NCI-H1092 (cell line): ENCODE results near the gene IGFL3.
"Not testable (repeated sequence)": the region's sequence is repeated elsewhere in the genome, so short reads cannot be mapped to it uniquely, and the experiment has no call there.

Source experiments
- DNase-seq: peaks from one replicate; lab custom pipeline; 2025; lab: John Stamatoyannopoulos, UW

The IGFL3 gene

DNA sequence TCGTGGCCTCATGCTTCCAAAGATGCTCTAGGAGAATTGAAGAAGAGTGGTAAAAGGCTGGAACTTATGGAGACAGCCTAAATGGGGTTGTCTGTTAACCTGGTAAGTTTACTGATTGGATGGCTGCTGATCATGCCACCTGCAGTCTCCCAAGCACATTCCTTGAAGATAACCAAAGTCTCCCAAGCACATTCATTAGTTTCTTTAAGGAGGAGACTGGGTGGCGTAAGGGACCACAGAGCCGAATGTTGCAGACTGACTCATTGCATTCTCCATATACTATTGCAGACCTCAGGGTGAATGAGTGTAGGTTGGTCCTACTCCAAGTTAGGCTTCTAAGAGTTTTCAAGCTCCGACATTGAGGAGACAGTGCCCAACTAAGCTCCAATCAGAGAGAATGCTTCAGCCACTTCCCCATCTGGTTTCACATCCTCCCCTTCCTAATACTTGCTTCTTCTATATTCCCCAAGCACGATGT lies at the start of gene IGFL3:
Gene IGFL3 (minus strand): TSS at position 51 of the 478 bp plus-strand sequence. CDS start 39 bp downstream, at position 12.
- no peak for DNase-seq

GRCh38 chr19:46173886-46174480 lies 49.5 kb upstream of the IGFL3 start:
- no peak for DNase-seq

DNA sequence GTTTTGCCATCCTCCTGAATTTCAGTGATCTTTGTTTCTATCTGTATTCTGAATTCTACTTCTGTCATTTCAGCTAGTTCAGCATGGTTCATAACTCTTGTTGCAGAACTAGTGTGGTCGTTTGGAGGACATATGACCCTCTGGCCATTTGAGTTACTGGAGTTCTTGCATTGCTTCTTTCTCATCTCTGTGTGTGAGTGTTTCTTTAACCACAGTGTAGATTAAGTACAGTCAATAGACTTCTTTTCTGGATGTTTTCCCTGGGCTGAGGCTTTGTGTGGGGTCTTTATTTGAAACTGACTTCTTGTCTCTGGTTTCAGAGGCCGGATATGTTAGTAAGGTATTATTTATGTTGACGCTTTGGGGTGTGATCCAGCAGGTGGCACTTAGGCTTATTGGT lies 38.2 kb upstream of the IGFL3 start:
- no peak for DNase-seq

DNA sequence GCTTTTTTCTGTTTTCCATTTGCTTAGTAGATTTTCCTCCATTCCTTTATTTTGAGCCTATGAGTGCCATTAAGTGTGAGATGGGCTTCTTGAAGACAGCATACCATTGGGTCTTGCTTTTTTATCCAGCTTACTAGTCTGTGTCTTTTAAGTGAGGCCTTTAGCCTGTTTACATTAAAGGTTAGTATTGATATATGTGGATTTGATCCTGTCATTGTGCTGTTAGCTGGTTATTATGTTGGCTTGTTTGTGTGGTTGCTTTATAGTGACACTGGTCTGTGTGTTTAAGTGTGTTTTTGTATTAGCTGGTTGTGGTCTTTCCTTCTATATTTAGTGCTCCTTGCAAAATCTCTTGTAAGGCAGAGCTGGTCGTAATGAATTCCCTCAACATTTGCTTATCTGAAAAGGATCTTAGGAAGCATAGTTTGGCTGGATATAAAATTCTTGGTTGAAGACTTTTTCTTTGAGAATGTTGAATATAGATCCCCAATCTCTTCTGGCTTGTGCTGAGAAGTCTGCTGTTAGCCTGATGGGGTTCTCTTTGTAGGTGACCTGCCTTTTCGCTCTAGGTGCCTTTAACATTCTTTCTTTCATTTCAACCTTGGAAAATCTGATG lies 37.3 kb upstream of the IGFL3 start:
- not testable (repeated sequence) for DNase-seq

GRCh38 chr19:46160233-46160775 lies 35.8 kb upstream of the IGFL3 start:
- no peak for DNase-seq

GRCh38 chr19:46159418-46160232 lies 35.1 kb upstream of the IGFL3 start:
- no peak for DNase-seq

DNA sequence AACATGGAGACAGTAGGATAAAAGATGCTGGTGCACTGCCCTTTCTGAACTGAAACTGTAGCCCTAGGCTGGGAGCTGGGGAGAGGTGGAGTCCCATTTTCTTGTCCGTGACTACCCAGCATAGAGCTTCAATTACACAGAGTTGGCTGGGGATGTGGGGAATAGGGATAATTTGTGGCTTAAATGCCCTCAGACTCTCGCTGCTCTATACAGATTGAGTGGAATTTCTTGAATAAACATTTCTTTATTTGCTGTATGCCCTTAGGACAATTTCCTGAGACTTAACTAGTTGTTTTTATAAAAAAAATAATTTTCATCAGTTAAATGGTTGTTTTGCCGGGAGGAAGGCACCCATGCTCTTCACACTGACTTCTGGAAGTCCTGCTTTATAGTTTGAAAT lies 30.7 kb upstream of the IGFL3 start:
- DNase-seq = no peak

- no peak for DNase-seq
These were observed 26.1 kb upstream of the IGFL3 start for GRCh38 chr19:46150606-46151005.

- DNase-seq = no peak
These were observed 23.4 kb upstream of the IGFL3 start, which contains the start of gene IGFL2 for GRCh38 chr19:46147791-46148288. TSS of gene IGFL2 (plus strand) at chr19:46148238. CDS start at chr19:46148279, 41 bp downstream.

GRCh38 chr19:46147166-46147740 lies 22.8 kb upstream of the IGFL3 start:
- DNase-seq = no peak

DNA sequence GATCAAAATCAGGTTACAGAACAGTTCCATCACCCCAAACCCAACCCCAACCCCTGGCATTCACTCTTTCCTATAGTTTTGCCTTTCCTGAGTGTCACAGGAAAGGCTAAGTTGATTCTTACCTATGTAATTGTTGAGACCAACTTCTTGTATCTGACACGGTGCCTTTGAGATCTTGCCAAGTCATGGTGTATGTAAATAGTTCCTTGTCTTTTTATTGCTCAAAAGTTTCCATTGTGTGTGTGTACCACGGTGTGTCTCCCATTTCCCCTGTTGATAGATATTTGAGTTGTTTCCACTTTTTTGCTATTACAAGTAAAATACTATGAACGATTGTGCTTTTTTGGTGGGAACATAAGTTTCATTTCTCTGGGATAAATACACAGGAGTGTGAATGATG lies 20.3 kb upstream of the IGFL3 start:
- DNase-seq = no peak

DNA sequence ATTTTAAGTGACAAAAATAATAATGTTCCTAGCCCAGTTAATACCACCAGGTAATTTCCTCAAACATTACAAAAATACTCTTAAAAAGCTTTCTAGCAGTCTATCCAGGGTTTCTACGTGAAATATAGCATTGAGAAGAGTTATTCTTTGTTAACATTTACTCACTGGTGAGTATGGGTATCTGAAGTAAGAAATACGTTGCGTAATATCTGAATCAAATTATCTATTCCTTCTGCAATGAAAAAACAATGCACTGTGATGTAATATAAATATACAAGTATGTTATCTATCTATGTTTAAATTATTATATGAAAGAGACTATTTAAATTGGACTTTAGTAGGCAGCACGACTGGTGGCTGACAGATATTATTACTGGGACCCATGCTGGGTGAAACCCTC lies 17.8 kb upstream of the IGFL3 start:
- DNase-seq = no peak

- no peak for DNase-seq
These were observed 16.9 kb upstream of the IGFL3 start for GRCh38 chr19:46141421-46141820.

DNA sequence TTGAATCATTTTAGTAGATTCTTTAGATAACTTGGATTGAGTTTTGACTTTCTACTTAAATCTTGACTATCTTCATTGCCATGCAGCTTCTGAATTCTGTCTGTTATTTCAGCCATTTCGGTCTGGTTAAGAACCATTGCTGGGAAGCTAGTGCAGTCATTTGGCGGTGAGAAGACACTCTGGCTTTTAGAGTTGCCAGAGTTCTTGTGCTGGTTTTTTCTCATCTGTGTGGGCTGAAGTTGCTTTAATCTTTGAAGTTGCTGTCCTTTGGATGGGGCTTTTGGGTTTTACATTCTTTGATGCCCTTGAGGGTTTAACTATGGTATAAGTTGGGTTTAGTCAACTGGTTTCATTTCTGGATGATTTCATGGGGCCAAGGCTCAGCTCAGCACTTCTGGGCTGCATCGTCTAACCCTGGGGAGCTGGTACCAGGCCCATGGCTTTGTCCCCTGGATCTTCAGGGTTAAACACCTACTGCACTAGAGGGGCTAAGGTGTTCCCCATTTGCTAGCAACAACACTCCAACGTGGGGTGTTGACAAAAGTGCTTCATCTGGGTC lies 13.5 kb upstream of the IGFL3 start:
- no peak for DNase-seq

DNA sequence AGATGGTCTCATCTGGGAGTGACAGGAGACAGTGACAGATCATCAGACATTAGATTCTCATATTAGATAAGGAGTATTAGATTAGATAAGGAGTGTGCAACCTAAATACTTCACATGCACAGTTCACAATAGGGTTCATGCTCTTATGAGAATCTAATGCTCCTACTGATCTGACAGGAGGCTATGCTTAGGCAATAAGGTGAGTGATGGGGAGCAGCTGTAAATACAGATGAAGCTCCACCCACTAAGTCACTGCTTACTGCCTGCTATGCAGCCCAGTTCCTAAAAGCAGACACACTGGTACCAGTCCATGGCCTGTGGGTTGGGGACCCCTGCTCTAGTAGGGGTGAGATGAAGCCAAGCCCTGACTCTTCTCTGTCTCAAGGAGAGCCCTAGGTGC lies 10.0 kb upstream of the IGFL3 start:
- DNase-seq = no peak

- no peak for DNase-seq
These were observed 9.3 kb upstream of the IGFL3 start for GRCh38 chr19:46133777-46134241.

GRCh38 chr19:46133101-46133627 lies 8.7 kb upstream of the IGFL3 start:
- peak; percentile 56 for DNase-seq

GRCh38 chr19:46132508-46133100 lies 8.1 kb upstream of the IGFL3 start:
- DNase-seq = no peak

GRCh38 chr19:46131485-46132143 lies 7.1 kb upstream of the IGFL3 start:
- DNase-seq = no peak

- no peak for DNase-seq
These were observed 1.6 kb upstream of the IGFL3 start for GRCh38 chr19:46126086-46126580.
